SU-DHL-6 (cell line): ENCODE measurements around the gene DPH1.

ENCODE experiments used
- EZH2phosphoT487 ChIP-seq: fragments of 200-600 bp; sonication (generic), shearing (Covaris generic); conservative IDR thresholded peaks from 2 replicates; pipeline ENCODE4 v1.6.1; 2018; ENCODE audit warnings: mild to moderate bottlenecking, antibody characterized with exemption, low read length, moderate library complexity, mixed read lengths
- TF ChIP-seq, protein P1 (sequence below): fragments of 200-600 bp; sonication (generic); IDR thresholded peaks from one replicate; pipeline ENCODE4 v1.5.1; 2017; ENCODE audit warnings: antibody characterized with exemption, mild to moderate bottlenecking, low read length, moderate library complexity; ENCODE audit not compliant: insufficient read depth, poor library complexity, severe bottlenecking

DNA sequence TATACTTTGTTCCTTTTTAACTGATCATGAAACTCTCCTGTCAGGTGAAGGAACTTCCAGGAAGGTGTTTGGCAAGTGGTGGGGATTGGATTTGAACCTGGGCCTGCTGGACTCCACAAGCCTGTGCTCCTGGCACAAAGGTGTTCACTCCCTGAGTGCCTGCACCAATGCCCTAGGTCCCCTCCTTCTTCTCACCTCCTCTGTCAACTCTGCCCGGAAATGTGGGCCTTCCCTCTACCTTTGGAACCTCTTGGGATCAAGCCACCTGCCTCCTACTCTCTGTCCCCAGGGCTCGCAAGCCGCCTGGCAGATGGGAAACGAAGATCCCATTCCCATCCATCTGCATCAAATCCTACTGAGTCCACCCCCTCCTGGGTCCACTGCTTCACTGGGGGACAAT lies 44.9 kb upstream of the DPH1 start:
- TF ChIP-seq, protein P1, sequence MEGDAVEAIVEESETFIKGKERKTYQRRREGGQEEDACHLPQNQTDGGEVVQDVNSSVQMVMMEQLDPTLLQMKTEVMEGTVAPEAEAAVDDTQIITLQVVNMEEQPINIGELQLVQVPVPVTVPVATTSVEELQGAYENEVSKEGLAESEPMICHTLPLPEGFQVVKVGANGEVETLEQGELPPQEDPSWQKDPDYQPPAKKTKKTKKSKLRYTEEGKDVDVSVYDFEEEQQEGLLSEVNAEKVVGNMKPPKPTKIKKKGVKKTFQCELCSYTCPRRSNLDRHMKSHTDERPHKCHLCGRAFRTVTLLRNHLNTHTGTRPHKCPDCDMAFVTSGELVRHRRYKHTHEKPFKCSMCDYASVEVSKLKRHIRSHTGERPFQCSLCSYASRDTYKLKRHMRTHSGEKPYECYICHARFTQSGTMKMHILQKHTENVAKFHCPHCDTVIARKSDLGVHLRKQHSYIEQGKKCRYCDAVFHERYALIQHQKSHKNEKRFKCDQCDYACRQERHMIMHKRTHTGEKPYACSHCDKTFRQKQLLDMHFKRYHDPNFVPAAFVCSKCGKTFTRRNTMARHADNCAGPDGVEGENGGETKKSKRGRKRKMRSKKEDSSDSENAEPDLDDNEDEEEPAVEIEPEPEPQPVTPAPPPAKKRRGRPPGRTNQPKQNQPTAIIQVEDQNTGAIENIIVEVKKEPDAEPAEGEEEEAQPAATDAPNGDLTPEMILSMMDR = no peak
- no peak for TF ChIP-seq EZH2phosphoT487
